Mesodermal cell (in vitro differentiated cells): ENCODE results near the gene SLC9A9.

ENCODE experiments used
- H3K27ac ChIP-seq: 2 replicates; pipeline ENCODE4 v1.7.0; 2013; ENCODE audit warnings: mild to moderate bottlenecking, low read depth, low read length, moderate library complexity; ENCODE audit not compliant: severe bottlenecking
- H3K36me3 ChIP-seq: 2 replicates; pipeline ENCODE4 v1.7.1; 2013; ENCODE audit warnings: mild to moderate bottlenecking, low read length, moderate library complexity; ENCODE audit not compliant: control insufficient read depth, insufficient read depth
- H3K4me1 ChIP-seq: one replicate; pipeline ENCODE4 v1.7.1; 2013; ENCODE audit warnings: mild to moderate bottlenecking, low read length; ENCODE audit not compliant: insufficient read depth, control insufficient read depth, poor library complexity, severe bottlenecking
- H3K4me3 ChIP-seq: 2 replicates; pipeline ENCODE4 v1.7.0; 2013; ENCODE audit warnings: low read length, control low read depth, mild to moderate bottlenecking; ENCODE audit not compliant: insufficient read depth, poor library complexity, severe bottlenecking; ENCODE audit errors: extremely low read depth
- H3K9me3 ChIP-seq: 2 replicates; pipeline ENCODE4 v1.7.1; 2013; ENCODE audit warnings: mild to moderate bottlenecking, low read length, moderate library complexity; ENCODE audit not compliant: control insufficient read depth
- WGBS, 2 experiments: methylation state at CpG; one replicate each; pipeline ENCODE4 v1.1.5; 2013; ENCODE audit warnings: missing lambda C conversion rate in 2 of 2; ENCODE audit not compliant: insufficient coverage in 2 of 2; 5-methylcytosine and 5-hydroxymethylcytosine counted together

Gene SLC9A9

GRCh38 chr3:143786219-143787191, 61.8 kb downstream of the SLC9A9 start:
- no peak overlapping the region for H3K4me3 ChIP-seq
- H3K27ac ChIP-seq = no peak overlapping the region
- no peaks in the 10 kb centered on the region for H3K36me3 ChIP-seq
- peaks cover 5% of the 10 kb centered on the region for H3K4me1 ChIP-seq
- H3K9me3 ChIP-seq = peaks cover 5% of the 10 kb centered on the region
- 60 to 80% methylated on average over 6 to 7 of the region's 9 CpGs for WGBS, 2 experiments

- WGBS, 2 experiments = 100% methylated on average over 1 of the region's 1 CpG; no CpG with 5 or more reads in 1 of the 2 experiments
- no peaks in the 10 kb centered on the region for H3K9me3 ChIP-seq
- no peak overlapping the region for H3K27ac ChIP-seq
- no peak overlapping the region for H3K4me3 ChIP-seq
- peaks cover 5% of the 10 kb centered on the region for H3K4me1 ChIP-seq
- H3K36me3 ChIP-seq = no peaks in the 10 kb centered on the region
These were observed 63.8 kb downstream of the SLC9A9 start for GRCh38 chr3:143784446-143784845.

- 26 to 80% methylated on average over 2 of the region's 4 CpGs for WGBS, 2 experiments
These were observed 64.4 kb downstream of the SLC9A9 start for GRCh38 chr3:143783851-143784370.

GRCh38 chr3:143775459-143775858, 72.8 kb downstream of the SLC9A9 start:
- Histone ChIP-seq H3K4me3 (no peak overlapping the region), H3K36me3 (no peaks in the 10 kb centered on the region), H3K9me3 (no peaks in the 10 kb centered on the region), H3K27ac (no peak overlapping the region), H3K4me1 (no peaks in the 10 kb centered on the region)
- 41 to 100% methylated on average over 1 to 2 of the region's 4 CpGs for WGBS, 2 experiments

More at GRCh38 chr3:143783851-143784370, 64.4 kb downstream of the SLC9A9 start:
- Histone ChIP-seq H3K27ac (no peak overlapping the region), H3K9me3 (no peaks in the 10 kb centered on the region), H3K4me1 (peaks cover 5% of the 10 kb centered on the region), H3K36me3 (no peaks in the 10 kb centered on the region), H3K4me3 (no peak overlapping the region)

GRCh38 chr3:143771939-143772338, 76.3 kb downstream of the SLC9A9 start:
- H3K4me1 ChIP-seq = no peaks in the 10 kb centered on the region
- H3K4me3 ChIP-seq = no peak overlapping the region
- H3K27ac ChIP-seq = no peak overlapping the region
- no peaks in the 10 kb centered on the region for H3K9me3 ChIP-seq
- H3K36me3 ChIP-seq = no peaks in the 10 kb centered on the region
- 89% methylated on average over 4 of the region's 5 CpGs; no CpG with 5 or more reads in 1 of the 2 experiments for WGBS, 2 experiments

GRCh38 chr3:143771258-143771657, 77.0 kb downstream of the SLC9A9 start:
- Histone ChIP-seq H3K4me1 (no peaks in the 10 kb centered on the region), H3K36me3 (no peaks in the 10 kb centered on the region), H3K27ac (no peak overlapping the region), H3K4me3 (no peak overlapping the region), H3K9me3 (no peaks in the 10 kb centered on the region)
- WGBS, 2 experiments = 100% methylated on average over 1 of the region's 3 CpGs

GRCh38 chr3:143770391-143770790, 77.9 kb downstream of the SLC9A9 start:
- no CpG with 5 or more reads among the region's 2 CpGs for WGBS, 2 experiments

GRCh38 chr3:143769616-143770015, 78.7 kb downstream of the SLC9A9 start:
- no CpG with 5 or more reads among the region's 1 CpG for whole genome bisulfite sequencing, 2 experiments
- Histone ChIP-seq H3K4me1 (no peaks in the 10 kb centered on the region), H3K27ac (no peak overlapping the region), H3K9me3 (no peaks in the 10 kb centered on the region), H3K4me3 (no peak overlapping the region), H3K36me3 (no peaks in the 10 kb centered on the region)

More at GRCh38 chr3:143770391-143770790, 77.9 kb downstream of the SLC9A9 start:
- Histone ChIP-seq H3K4me3 (no peak overlapping the region), H3K9me3 (no peaks in the 10 kb centered on the region), H3K36me3 (no peaks in the 10 kb centered on the region), H3K4me1 (no peaks in the 10 kb centered on the region), H3K27ac (no peak overlapping the region)

GRCh38 chr3:143764840-143765239, 83.4 kb downstream of the SLC9A9 start:
- H3K4me3 ChIP-seq = no peak overlapping the region
- no peaks in the 10 kb centered on the region for H3K9me3 ChIP-seq
- H3K4me1 ChIP-seq = no peaks in the 10 kb centered on the region
- no peak overlapping the region for H3K27ac ChIP-seq
- no peaks in the 10 kb centered on the region for H3K36me3 ChIP-seq
- WGBS, 2 experiments = 100% methylated on average over 1 of the region's 1 CpG; no CpG with 5 or more reads in 1 of the 2 experiments

- Histone ChIP-seq H3K27ac (no peak overlapping the region), H3K4me3 (no peak overlapping the region), H3K4me1 (no peaks in the 10 kb centered on the region), H3K36me3 (no peaks in the 10 kb centered on the region), H3K9me3 (no peaks in the 10 kb centered on the region)
These were observed 84.6 kb downstream of the SLC9A9 start for GRCh38 chr3:143763564-143764162.
